B cell (primary cell): ENCODE measurements around the gene FOXQ1. TPM values are rescaled to one million over a fixed set of nuclear protein-coding genes. Genes with fewer than 3 reads are reported as not detected.

Experiments
- ATAC-seq: fragments of 200-7000 bp; cut with Tn5 transposase; one replicate; pipeline ENCODE4 v1.10.0; 2021; ENCODE audit warnings: low read depth, mild to moderate bottlenecking, moderate number of reproducible peaks, moderate library complexity
- CTCF ChIA-PET: fragments of 350-600 bp; sonication (Branson Sonifier 250); formaldehyde crosslinking; loops from one replicate; lab custom pipeline; 2021; ENCODE audit warnings: antibody characterized with exemption, inconsistent platforms; lab: Charles Lee
- POLR2A ChIA-PET: fragments of 350-600 bp; sonication (Branson Sonifier 250); formaldehyde crosslinking; loops from one replicate; lab custom pipeline; 2021; ENCODE audit warnings: antibody characterized with exemption; lab: Charles Lee
- DNase-seq: peaks from one replicate; pipeline ENCODE4 v3.0.0; 2013
- H2AFZ ChIP-seq: 2 replicates; pipeline ENCODE4 v1.6.1; 2012; ENCODE audit warnings: mild to moderate bottlenecking, low read depth, low read length; ENCODE audit not compliant: insufficient read depth, poor library complexity, severe bottlenecking
- H3K27ac ChIP-seq, 2 donors: 1 replicate in 1 of 2; 2 replicates in 1 of 2; pipeline ENCODE4 v1.5.1; 2012 to 2013; ENCODE audit warnings: low read length in 2 of 2, mild to moderate bottlenecking in 2 of 2, moderate library complexity in 1 of 2
- H3K27me3 ChIP-seq, 4 experiments: fragments of 200-600 bp in 1 of 4; sonication (generic) in 1 of 4; replicated peaks in 1 of 4; 1 replicate in 2 of 4; 2 replicates in 2 of 4; pipeline versions ENCODE4 v1.6.1 to v1.7.0; 2013 to 2016; ENCODE audit warnings: low read length in 3 of 4, mild to moderate bottlenecking in 2 of 4, mixed read lengths in 1 of 4, moderate library complexity in 1 of 4; ENCODE audit not compliant: insufficient read depth in 4 of 4, control insufficient read depth in 3 of 4; ENCODE audit errors: control extremely low read depth in 1 of 4
- H3K36me3 ChIP-seq, 2 experiments: replicated peaks in 1 of 2; 1 replicate in 1 of 2; 2 replicates in 1 of 2; pipeline versions ENCODE4 v1.6.1 to v1.7.1; 2013; ENCODE audit warnings: low read length in 1 of 2; ENCODE audit not compliant: insufficient read depth in 2 of 2, control insufficient read depth in 1 of 2; ENCODE audit errors: control extremely low read depth in 1 of 2, extremely low read depth in 1 of 2
- H3K4me1 ChIP-seq, 2 donors: fragments of 200-600 bp in 1 of 2; sonication (generic) in 1 of 2; 1 replicate in 1 of 2; 2 replicates in 1 of 2; pipeline versions ENCODE4 v1.5.1 to v1.6.1; 2013 to 2017; ENCODE audit warnings: low read length in 2 of 2; ENCODE audit not compliant: control insufficient read depth in 2 of 2, insufficient read depth in 2 of 2
- H3K4me2 ChIP-seq: replicated peaks from 2 replicates; pipeline ENCODE3; 2012; ENCODE audit warnings: mild to moderate bottlenecking, low read depth, low read length; ENCODE audit not compliant: poor library complexity, severe bottlenecking
- H3K4me3 ChIP-seq, 5 experiments: fragments of 200-600 bp in 1 of 5; sonication (generic) in 1 of 5; 1 replicate in 3 of 5; 2 replicates in 2 of 5; pipeline versions ENCODE4 v1.5.1 to v1.7.0; 2011 to 2016; ENCODE audit warnings: low read length in 4 of 5, mild to moderate bottlenecking in 4 of 5, low read depth in 2 of 5, control low read depth in 1 of 5, moderate library complexity in 1 of 5; ENCODE audit not compliant: insufficient read depth in 1 of 5; ENCODE audit errors: control extremely low read depth in 1 of 5, extremely low read depth in 1 of 5
- H3K79me2 ChIP-seq: fragments of 200-600 bp; sonication (generic); one replicate; pipeline ENCODE4 v1.6.0; 2016; ENCODE audit warnings: low read length; ENCODE audit not compliant: control insufficient read depth, insufficient read depth
- H3K9ac ChIP-seq: fragments of 200-600 bp; sonication (generic); 2 replicates; pipeline ENCODE4 v1.6.1; 2017; ENCODE audit warnings: mild to moderate bottlenecking, low read length, moderate library complexity
- H3K9me3 ChIP-seq, 3 donors: one replicate each; pipeline versions ENCODE4 v1.6.1 to v1.7.1; 2013; ENCODE audit warnings: low read length in 2 of 3; ENCODE audit not compliant: control insufficient read depth in 2 of 3, insufficient read depth in 1 of 3; ENCODE audit errors: control extremely low read depth in 1 of 3
- H4K20me1 ChIP-seq: 2 replicates; pipeline ENCODE4 v1.6.0; 2012; ENCODE audit warnings: mild to moderate bottlenecking, low read length; ENCODE audit not compliant: insufficient read depth, control insufficient read depth, poor library complexity, severe bottlenecking
- H3K27ac Mint-ChIP-seq: one replicate; pipeline ENCODE4 v1.8.0; 2021; ENCODE audit warnings: mixed read lengths
- H3K27me3 Mint-ChIP-seq: one replicate; pipeline ENCODE4 v1.8.0; 2021; ENCODE audit warnings: mixed read lengths
- H3K4me1 Mint-ChIP-seq: one replicate; pipeline ENCODE4 v1.8.0; 2021; ENCODE audit warnings: mixed read lengths
- H3K4me3 Mint-ChIP-seq: one replicate; pipeline ENCODE4 v1.8.0; 2021; ENCODE audit warnings: mixed read lengths
- H3K9me3 Mint-ChIP-seq: one replicate; pipeline ENCODE4 v1.8.0; 2022; ENCODE audit warnings: mixed read lengths; ENCODE audit not compliant: insufficient read depth
- CTCF ChIP-seq: fragments of 200-600 bp; IDR thresholded peaks from one replicate; pipeline ENCODE4 v1.8.0; 2022; ENCODE audit warnings: antibody characterized with exemption, mild to moderate bottlenecking
- EZH2 ChIP-seq: IDR thresholded peaks from 2 replicates; pipeline ENCODE4 v1.6.1; 2012; ENCODE audit warnings: borderline replicate concordance, low read depth, mild to moderate bottlenecking, moderate library complexity, low read length; ENCODE audit not compliant: insufficient read depth, poor library complexity, severe bottlenecking
- WGBS: methylation state at CpG from one replicate; pipeline ENCODE4 v1.1.5; 2013; ENCODE audit warnings: missing lambda C conversion rate; ENCODE audit not compliant: insufficient coverage; 5-methylcytosine and 5-hydroxymethylcytosine counted together
- intact Hi-C: fragments of 100-400 bp; cut with micrococcal nuclease; formaldehyde crosslinking; loops from one replicate; pipeline ENCODE4 v1.10.0; 2022
- polyA plus RNA-seq: library from polyadenylated mRNA; depleted of rRNA; stranded (reverse); fragments of >200 nt; gene quantifications from 2 replicates; pipeline ENCODE4 v1.2.3, GENCODE V29; 2012
- total RNA-seq, 2 donors: library from RNA; stranded (reverse); fragments of 120-200 nt in 1 of 2; gene quantifications; 1 replicate in 1 of 2; 2 replicates in 1 of 2; pipeline versions ENCODE4 v1.2.3 to v1.2.4, GENCODE V29; 2013 to 2022

Gene FOXQ1
- total and polyA plus RNA-seq, 2 donors (not counting 1 experiment from before 2014, with no cell fraction given) = not detected

GRCh38 chr6:1271071-1271763 lies 40.7 kb upstream of the FOXQ1 start:
- Histone ChIP-seq H3K27ac (no peak overlapping the region), H3K4me1 (no peaks in the 10 kb centered on the region), H3K9me3 (peaks cover 0 to 24% (median 2%) of the 10 kb centered on the region in 3 donors), H3K36me3 (no peaks in the 10 kb centered on the region), H2AFZ (no peak overlapping the region), H3K4me3 (no peak overlapping the region), H3K9ac (no peak overlapping the region), H3K4me2 (no peak overlapping the region), H3K79me2 (no peaks in the 10 kb centered on the region), H4K20me1 (no peaks in the 10 kb centered on the region), H3K27me3 (peaks cover 0 to 5% (median 0%) of the 10 kb centered on the region in 4 experiments)
- intact Hi-C loops = no loop called here
- Mint-ChIP-seq H3K27me3 (peaks cover 22% of the 10 kb centered on the region), H3K4me3 (no peak overlapping the region), H3K27ac (no peak overlapping the region), H3K9me3 (peaks cover 10% of the 10 kb centered on the region), H3K4me1 (no peaks in the 10 kb centered on the region)
- CTCF ChIA-PET = no interaction called here
- TF ChIP-seq EZH2 (no peak), CTCF (no peak)
- DNase-seq (no peak), ATAC-seq (no peak)
- POLR2A ChIA-PET = no interaction called here
- 90% methylated on average over 9 of the region's 11 CpGs for WGBS

GRCh38 chr6:1278061-1278720 lies 33.7 kb upstream of the FOXQ1 start:
- Histone ChIP-seq H3K4me3 (no peak overlapping the region), H3K9me3 (peaks cover 0 to 9% (median 0%) of the 10 kb centered on the region in 3 donors), H2AFZ (no peak overlapping the region), H3K4me2 (no peak overlapping the region), H3K27me3 (peaks cover 0 to 10% (median 0%) of the 10 kb centered on the region in 4 experiments), H3K9ac (no peak overlapping the region), H3K4me1 (no peaks in the 10 kb centered on the region), H3K27ac (no peak overlapping the region), H4K20me1 (no peaks in the 10 kb centered on the region), H3K79me2 (no peaks in the 10 kb centered on the region), H3K36me3 (no peaks in the 10 kb centered on the region)
- TF ChIP-seq CTCF (no peak), EZH2 (no peak)
- intact Hi-C loops = no loop called here
- H3K9me3 Mint-ChIP-seq = peaks cover under 1% of the 10 kb centered on the region
- ChIA-PET POLR2A (no interaction called here), CTCF (no interaction called here)
- ATAC-seq (no peak), DNase-seq (no peak)
- no peaks in the 10 kb centered on the region for H3K4me1 Mint-ChIP-seq
- H3K27ac Mint-ChIP-seq = no peak overlapping the region
- whole genome bisulfite sequencing = no CpG with 5 or more reads among the region's 5 CpGs
- H3K27me3 Mint-ChIP-seq = peaks cover 37% of the 10 kb centered on the region
- no peak overlapping the region for H3K4me3 Mint-ChIP-seq
